Measurements from ENCODE around the gene ZBTB18. TPM values are rescaled to one million over a fixed set of nuclear protein-coding genes. Genes with fewer than 3 reads are reported as not detected.

Gene ZBTB18
- total RNA-seq, 1 experiment from 2014 or later: 12.1 TPM

- Histone ChIP-seq H3K27me3 (ENCODE audit: insufficient read depth, low read length) (no peaks in the 10 kb centered on the region), H3K56ac (ENCODE audit: insufficient read length, low read depth, low read length) (no peak overlapping the region), H4K20me1 (ENCODE audit: control insufficient read depth, insufficient read depth, insufficient read length) (no peaks in the 10 kb centered on the region), H3K4me1 (ENCODE audit: insufficient read depth, low read length) (no peaks in the 10 kb centered on the region; the same call in 1 of the 2 replicates), H2BK120ac (ENCODE audit: low read depth, low read length, poor library complexity, severe bottlenecking) (no peak overlapping the region), H3K9me3 (ENCODE audit: control insufficient read depth, low read depth, low read length) (no peaks in the 10 kb centered on the region), H3K27ac (ENCODE audit: insufficient read length, low read depth, low read length) (no peak overlapping the region), H3K23ac (ENCODE audit: insufficient read length, low read depth, low read length) (no peak overlapping the region), H3K4ac (ENCODE audit: low read depth, low read length) (no peak overlapping the region), H4K5ac (ENCODE audit: insufficient read length, low read depth, low read length) (no peak overlapping the region), H4K8ac (replicated peaks; ENCODE audit: insufficient read length, low read depth, low read length) (no peak overlapping the region), H4K91ac (ENCODE audit: insufficient read length, low read depth, low read length) (no peak overlapping the region), H2BK20ac (ENCODE audit: low read depth, low read length, poor library complexity, severe bottlenecking) (no peak overlapping the region), H3K79me2 (ENCODE audit: insufficient read depth, low read length) (no peaks in the 10 kb centered on the region), H3K9ac (ENCODE audit: extremely low read depth, insufficient read length, low read length) (no peak overlapping the region), H3K14ac (ENCODE audit: insufficient read depth, low read length) (no peak overlapping the region), H3T11ph (ENCODE audit: low read length) (no peak overlapping the region), H2BK12ac (ENCODE audit: insufficient read length, low read depth, low read length) (no peak overlapping the region), H3K4me2 (ENCODE audit: insufficient read depth, insufficient read length, low read length) (no peak overlapping the region), H2BK15ac (ENCODE audit: low read depth, low read length) (no peak overlapping the region), H2AFZ (ENCODE audit: low read length) (no peak overlapping the region), H2AK5ac (ENCODE audit: insufficient read length, low read length) (no peak overlapping the region), H3K79me1 (ENCODE audit: insufficient read depth, low read depth, low read length, poor library complexity, severe bottlenecking) (no peaks in the 10 kb centered on the region), H3K18ac (ENCODE audit: insufficient read length, low read depth, low read length) (no peak overlapping the region), H2BK5ac (ENCODE audit: insufficient read length, low read length) (no peak overlapping the region), H3K23me2 (ENCODE audit: insufficient read length, low read depth, low read length, poor library complexity, severe bottlenecking) (no peaks in the 10 kb centered on the region)
- Mint-ChIP-seq H3K9me3 (no peaks in the 10 kb centered on the region), H3K4me3 (no peak overlapping the region), H3K36me3 (ENCODE audit: insufficient read depth in 1 of 3, low read depth in 3 of 3) (no peaks in the 10 kb centered on the region), H3K27me3 (ENCODE audit: low read depth) (no peaks in the 10 kb centered on the region; the same call in 1 of the 2 replicates), H3K27ac (no peak overlapping the region; a peak in 1 of 7 replicates), H3K4me1 (peaks cover 28 to 29% of the 10 kb centered on the region in 2 experiments)
- no CpG with 5 or more reads among the region's 4 CpGs for WGBS (ENCODE audit: extremely low coverage, insufficient read length, low lambda C conversion rate)
- no peak for DNase-seq
- TF ChIP-seq CTCF (conservative IDR thresholded peaks at IDR 0.05): no peak
Measured at GRCh38 chr1:244062156-244062725, 11.2 kb downstream of the ZBTB18 start.

Data from H9 (cell line).